Osteoblast (primary cell): Measurements from ENCODE around the gene SLC2A3. TPM values are rescaled to one million over a fixed set of nuclear protein-coding genes. Genes with fewer than 3 reads are reported as not detected.
"Not testable (repeated sequence)": the region's sequence is repeated elsewhere in the genome, so short reads cannot be mapped to it uniquely, and the experiment has no call there.

Experiments used
- DNase-seq: peaks from one replicate; pipeline ENCODE4 v3.0.0; 2011; ENCODE audit warnings: low spot score, mixed read lengths; ENCODE audit not compliant: insufficient read length; ENCODE audit errors: missing footprints
- H2AFZ ChIP-seq: 2 replicates; pipeline ENCODE4 v1.6.0; 2011; ENCODE audit warnings: mild to moderate bottlenecking, low read length
- H3K27ac ChIP-seq: 2 replicates; pipeline ENCODE4 v1.5.1; 2011; ENCODE audit warnings: mild to moderate bottlenecking, low read depth, low read length, moderate library complexity
- H3K27me3 ChIP-seq: 2 replicates; pipeline ENCODE4 v1.6.0; 2012; ENCODE audit warnings: mild to moderate bottlenecking, control low read depth, inconsistent platforms, low read length, moderate library complexity; ENCODE audit not compliant: insufficient read depth
- H3K36me3 ChIP-seq: 2 replicates; pipeline ENCODE4 v1.5.1; 2011; ENCODE audit warnings: mild to moderate bottlenecking, low read length, control low read depth, moderate library complexity; ENCODE audit not compliant: insufficient read depth
- H3K4me1 ChIP-seq: 2 replicates; pipeline ENCODE4 v1.5.1; 2011; ENCODE audit warnings: mild to moderate bottlenecking, low read length, control low read depth, moderate library complexity; ENCODE audit not compliant: insufficient read depth
- H3K4me2 ChIP-seq: 2 replicates; pipeline ENCODE4 v1.6.0; 2011; ENCODE audit warnings: mild to moderate bottlenecking, low read length; ENCODE audit not compliant: insufficient read depth
- H3K4me3 ChIP-seq: fragments of 200-600 bp; sonication (generic); 3 replicates; pipeline ENCODE4 v1.5.1; 2012; ENCODE audit warnings: mild to moderate bottlenecking, low read length, inconsistent platforms; ENCODE audit not compliant: insufficient read depth
- H3K79me2 ChIP-seq: 2 replicates; pipeline ENCODE4 v1.6.0; 2012; ENCODE audit warnings: mild to moderate bottlenecking, low read length, control low read depth, inconsistent platforms; ENCODE audit not compliant: insufficient read depth
- H3K9me3 ChIP-seq: 2 replicates; pipeline ENCODE4 v1.5.1; 2011; ENCODE audit warnings: low read depth, low read length, control low read depth
- H4K20me1 ChIP-seq: 2 replicates; pipeline ENCODE4 v1.6.0; 2012; ENCODE audit warnings: mild to moderate bottlenecking, low read length, control low read depth; ENCODE audit not compliant: insufficient read depth
- total RNA-seq: library from RNA; depleted of rRNA; stranded (reverse); fragments of >200 nt; gene quantifications from 2 replicates; pipeline ENCODE4 v1.2.3, GENCODE V29; 2012
- TF ChIP-seq, protein P1 (sequence below): IDR thresholded peaks from 2 replicates; pipeline ENCODE4 v1.5.1; 2011; ENCODE audit warnings: mild to moderate bottlenecking, low read depth, low read length, moderate library complexity; ENCODE audit errors: extremely low read depth

Gene SLC2A3
- total RNA-seq, 1 donor = 143 TPM

DNA sequence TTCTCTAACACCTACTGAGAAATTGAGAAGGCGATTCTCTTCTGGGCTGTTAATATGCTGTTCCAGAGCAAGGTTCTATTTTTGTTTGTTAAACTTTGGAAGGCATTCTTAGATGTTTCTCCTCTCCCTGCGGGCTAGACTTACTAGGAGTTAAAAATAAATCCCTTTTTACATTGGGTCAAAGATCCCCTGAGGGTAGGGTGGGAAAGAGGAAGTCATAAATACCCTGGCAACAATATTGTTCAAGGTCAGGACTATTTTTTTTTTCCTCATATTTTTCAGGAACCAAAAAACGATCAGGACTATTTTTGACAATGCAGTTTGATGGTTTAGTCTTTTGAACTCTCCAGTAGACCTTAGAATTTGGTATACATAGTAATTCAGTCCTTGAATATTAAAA, 51.3 kb downstream of the SLC2A3 start:
- no peak for DNase-seq
- no peaks in the 10 kb centered on the region for H4K20me1 ChIP-seq
- TF ChIP-seq, protein P1, sequence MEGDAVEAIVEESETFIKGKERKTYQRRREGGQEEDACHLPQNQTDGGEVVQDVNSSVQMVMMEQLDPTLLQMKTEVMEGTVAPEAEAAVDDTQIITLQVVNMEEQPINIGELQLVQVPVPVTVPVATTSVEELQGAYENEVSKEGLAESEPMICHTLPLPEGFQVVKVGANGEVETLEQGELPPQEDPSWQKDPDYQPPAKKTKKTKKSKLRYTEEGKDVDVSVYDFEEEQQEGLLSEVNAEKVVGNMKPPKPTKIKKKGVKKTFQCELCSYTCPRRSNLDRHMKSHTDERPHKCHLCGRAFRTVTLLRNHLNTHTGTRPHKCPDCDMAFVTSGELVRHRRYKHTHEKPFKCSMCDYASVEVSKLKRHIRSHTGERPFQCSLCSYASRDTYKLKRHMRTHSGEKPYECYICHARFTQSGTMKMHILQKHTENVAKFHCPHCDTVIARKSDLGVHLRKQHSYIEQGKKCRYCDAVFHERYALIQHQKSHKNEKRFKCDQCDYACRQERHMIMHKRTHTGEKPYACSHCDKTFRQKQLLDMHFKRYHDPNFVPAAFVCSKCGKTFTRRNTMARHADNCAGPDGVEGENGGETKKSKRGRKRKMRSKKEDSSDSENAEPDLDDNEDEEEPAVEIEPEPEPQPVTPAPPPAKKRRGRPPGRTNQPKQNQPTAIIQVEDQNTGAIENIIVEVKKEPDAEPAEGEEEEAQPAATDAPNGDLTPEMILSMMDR = no peak
- no peaks in the 10 kb centered on the region for H3K79me2 ChIP-seq
- no peak overlapping the region for H3K4me2 ChIP-seq
- H3K9me3 ChIP-seq = no peaks in the 10 kb centered on the region
- no peaks in the 10 kb centered on the region for H3K4me1 ChIP-seq
- H3K4me3 ChIP-seq = no peak overlapping the region
- no peak overlapping the region for H2AFZ ChIP-seq
- no peaks in the 10 kb centered on the region for H3K27me3 ChIP-seq
- H3K36me3 ChIP-seq = no peaks in the 10 kb centered on the region
- H3K27ac ChIP-seq = no peak overlapping the region

DNA sequence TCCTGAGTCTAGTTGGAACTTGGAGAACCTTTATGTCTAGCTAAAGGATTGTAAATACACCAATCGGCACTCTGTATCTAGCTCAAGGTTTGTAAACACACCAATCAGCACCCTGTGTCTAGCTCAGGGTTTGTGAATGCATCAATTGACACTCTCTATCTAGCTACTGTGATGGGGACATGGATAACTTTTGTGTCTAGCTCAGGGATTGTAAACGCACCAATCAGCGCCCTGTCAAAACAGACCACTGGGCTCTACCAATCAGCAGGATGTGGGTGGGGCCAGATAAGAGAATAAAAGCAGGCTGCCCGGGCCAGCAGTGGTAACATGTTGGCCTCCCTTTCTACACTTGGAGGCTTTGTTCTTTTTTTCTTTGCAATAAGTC, 54.3 kb downstream of the SLC2A3 start:
- H4K20me1 ChIP-seq, H3K4me3 ChIP-seq: not testable (repeated sequence)

DNA sequence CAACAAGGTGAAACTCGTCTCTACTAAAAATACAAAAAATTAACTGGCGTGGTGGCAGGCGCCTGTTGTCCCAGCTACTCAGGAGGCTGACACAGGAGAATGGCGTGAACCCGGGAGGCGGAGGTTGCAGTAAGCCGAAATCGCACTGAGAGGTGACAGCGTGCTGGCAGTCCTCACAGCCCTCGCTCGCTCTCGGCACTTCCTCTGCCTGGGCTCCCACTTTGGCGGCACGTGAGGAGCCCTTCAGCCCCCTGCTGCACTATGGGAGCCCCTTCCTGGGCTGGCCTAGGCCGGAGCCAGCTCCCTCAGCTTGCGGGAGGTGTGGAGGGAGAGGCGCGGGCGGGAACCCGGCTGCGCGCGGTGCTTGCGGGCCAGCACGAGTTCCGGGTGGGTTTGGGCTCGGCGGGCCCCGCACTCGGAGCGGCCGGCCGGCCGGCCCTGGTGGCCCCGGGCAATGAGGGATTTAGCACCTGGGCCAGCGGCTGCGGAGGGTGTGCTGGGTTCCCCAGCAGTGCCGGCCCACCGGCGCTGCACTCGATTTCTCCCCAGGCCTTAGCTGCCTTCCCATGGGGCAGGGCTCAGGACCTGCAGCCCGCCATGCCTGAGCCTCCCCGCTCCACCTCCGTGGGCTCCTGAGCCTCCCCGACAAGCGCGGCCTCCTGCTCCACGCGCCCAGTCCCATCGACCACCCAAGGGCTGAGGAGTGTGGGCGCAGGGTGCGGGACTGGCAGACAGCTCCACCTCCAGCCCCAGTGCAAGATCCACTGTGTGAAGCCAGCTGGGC, 54.8 kb downstream of the SLC2A3 start:
- not testable (repeated sequence) for H3K79me2 ChIP-seq, H3K4me2 ChIP-seq, H2AFZ ChIP-seq, H3K27me3 ChIP-seq, H3K27ac ChIP-seq, H3K36me3 ChIP-seq, H3K4me3 ChIP-seq, H3K9me3 ChIP-seq, H4K20me1 ChIP-seq, DNase-seq, H3K4me1 ChIP-seq

More for the DNA sequence above, 54.3 kb downstream of the SLC2A3 start:
- H3K4me2 ChIP-seq, H3K9me3 ChIP-seq, H3K27me3 ChIP-seq, H3K4me1 ChIP-seq, H3K79me2 ChIP-seq, DNase-seq, H2AFZ ChIP-seq, H3K27ac ChIP-seq, H3K36me3 ChIP-seq: not testable (repeated sequence)

DNA sequence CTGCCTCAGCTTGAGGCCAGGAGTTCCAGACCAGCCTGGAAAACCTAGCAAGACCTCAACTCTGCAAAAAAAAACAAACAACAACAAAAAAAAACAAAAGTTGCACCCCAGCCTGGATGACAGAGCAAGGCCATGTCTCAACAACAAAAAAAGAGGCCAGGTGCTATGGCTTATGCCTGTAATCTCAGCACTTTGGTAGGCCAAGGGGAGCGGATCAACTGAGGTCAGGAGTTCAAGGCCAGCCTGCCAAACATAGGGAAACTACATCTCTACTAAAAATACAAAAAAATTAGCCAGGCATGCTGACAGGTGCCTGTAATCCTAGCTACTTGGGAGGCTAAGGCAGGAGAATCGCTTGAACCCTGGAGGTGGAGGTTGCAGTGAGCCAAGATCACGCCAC, 56.7 kb downstream of the SLC2A3 start:
- Histone ChIP-seq H3K27me3 (no peaks in the 10 kb centered on the region), H3K4me2 (no peak overlapping the region), H3K79me2 (no peaks in the 10 kb centered on the region), H3K9me3 (no peaks in the 10 kb centered on the region), H3K36me3 (no peaks in the 10 kb centered on the region), H2AFZ (no peak overlapping the region), H3K4me1 (no peaks in the 10 kb centered on the region), H4K20me1 (no peaks in the 10 kb centered on the region), H3K4me3 (no peak overlapping the region), H3K27ac (no peak overlapping the region)
- TF ChIP-seq, protein P1 = no peak
- no peak for DNase-seq

DNA sequence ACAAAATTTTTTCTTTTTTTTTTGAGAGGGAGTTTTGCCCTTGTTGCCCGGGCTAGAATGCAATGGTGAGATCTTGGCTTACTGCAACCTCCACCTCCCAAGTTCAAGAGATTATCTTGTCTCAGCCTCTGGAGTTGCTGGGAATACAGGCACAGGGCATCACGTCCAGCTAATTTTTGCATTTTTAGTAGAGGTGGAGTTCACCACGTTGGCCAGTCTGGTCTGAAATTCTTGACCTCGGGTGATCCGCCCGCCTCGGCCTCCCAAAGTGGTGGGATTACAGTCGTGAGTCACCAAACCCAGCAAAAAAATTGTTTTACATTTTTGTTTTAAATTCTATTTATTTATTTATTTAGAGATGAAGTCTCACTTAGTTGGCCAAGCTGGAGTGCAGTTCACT, 58.6 kb downstream of the SLC2A3 start:
- H3K4me2 ChIP-seq = no peak overlapping the region
- H3K27me3 ChIP-seq = peaks cover 13% of the 10 kb centered on the region
- H2AFZ ChIP-seq = no peak overlapping the region
- H4K20me1 ChIP-seq = no peaks in the 10 kb centered on the region
- H3K9me3 ChIP-seq = no peaks in the 10 kb centered on the region
- no peak for DNase-seq
- H3K36me3 ChIP-seq = no peaks in the 10 kb centered on the region
- H3K27ac ChIP-seq = no peak overlapping the region
- no peaks in the 10 kb centered on the region for H3K79me2 ChIP-seq
- H3K4me1 ChIP-seq = no peaks in the 10 kb centered on the region
- H3K4me3 ChIP-seq = no peak overlapping the region
- TF ChIP-seq, protein P1 = no peak
